OCI-LY1 (cell line): ENCODE results near the gene FBXO8.

ENCODE experiments used
- H2AFZ ChIP-seq: fragments of 200-600 bp; sonication (generic), shearing (Covaris generic); 2 replicates; pipeline ENCODE4 v1.6.0; 2014; ENCODE audit warnings: antibody characterized with exemption, mild to moderate bottlenecking, low read length
- H3F3A ChIP-seq: fragments of 200-600 bp; sonication (generic), shearing (Covaris generic); 2 replicates; pipeline ENCODE4 v1.6.0; 2014; ENCODE audit warnings: mild to moderate bottlenecking, antibody characterized with exemption, low read length, moderate library complexity; ENCODE audit not compliant: insufficient read depth
- H3K27ac ChIP-seq: fragments of 200-600 bp; sonication (generic); 2 replicates; pipeline ENCODE4 v1.5.1; 2014; ENCODE audit warnings: low read length, mixed run types, mild to moderate bottlenecking, low read depth; ENCODE audit not compliant: poor library complexity, severe bottlenecking
- H3K27me3 ChIP-seq: fragments of 200-600 bp; sonication (generic); 2 replicates; pipeline ENCODE4 v1.6.0; 2014; ENCODE audit warnings: antibody characterized with exemption, mild to moderate bottlenecking, low read length, moderate library complexity; ENCODE audit not compliant: insufficient read depth
- H3K36me3 ChIP-seq: fragments of 200-600 bp; sonication (generic); 2 replicates; pipeline ENCODE4 v1.6.1; 2014; ENCODE audit warnings: mild to moderate bottlenecking, antibody characterized with exemption, low read length, moderate library complexity, mixed read lengths; ENCODE audit not compliant: insufficient read depth
- H3K4me1 ChIP-seq: fragments of 200-600 bp; sonication (generic); 2 replicates; pipeline ENCODE4 v1.5.1; 2014; ENCODE audit warnings: mild to moderate bottlenecking, low read length, moderate library complexity; ENCODE audit not compliant: insufficient read depth, severe bottlenecking
- H3K4me2 ChIP-seq: fragments of 200-600 bp; sonication (generic), shearing (Covaris generic); 2 replicates; pipeline ENCODE4 v1.6.1; 2014; ENCODE audit warnings: low read length
- H3K4me3 ChIP-seq: fragments of 200-600 bp; sonication (generic); 2 replicates; pipeline ENCODE4 v1.5.1; 2014; ENCODE audit warnings: low read length, low read depth, mild to moderate bottlenecking, mixed read lengths; ENCODE audit not compliant: poor library complexity, severe bottlenecking
- H3K79me2 ChIP-seq: fragments of 200-600 bp; shearing (Covaris generic); 2 replicates; pipeline ENCODE4 v1.6.1; 2016; ENCODE audit warnings: mixed run types, low read length, mixed read lengths; ENCODE audit not compliant: insufficient read depth
- H3K9ac ChIP-seq: fragments of 200-600 bp; sonication (generic), shearing (Covaris generic); 2 replicates; pipeline ENCODE4 v1.6.1; 2014; ENCODE audit warnings: mild to moderate bottlenecking, low read length, mixed read lengths
- H3K9me2 ChIP-seq: fragments of 200-600 bp; sonication (generic), shearing (Covaris generic); 2 replicates; pipeline ENCODE4 v1.6.1; 2014; ENCODE audit warnings: low read depth, mild to moderate bottlenecking, low read length, mixed read lengths
- H3K9me3 ChIP-seq: fragments of 200-600 bp; shearing (Covaris generic); 2 replicates; pipeline ENCODE4 v1.6.1; 2014; ENCODE audit warnings: low read length, mixed read lengths
- H4K20me1 ChIP-seq: fragments of 200-600 bp; sonication (generic), shearing (Covaris generic); 2 replicates; pipeline ENCODE4 v1.6.0; 2016; ENCODE audit warnings: mild to moderate bottlenecking, low read length; ENCODE audit not compliant: insufficient read depth
- EZH2 ChIP-seq: fragments of 200-600 bp; sonication (generic), shearing (Covaris generic); IDR thresholded peaks from 2 replicates; pipeline ENCODE4 v1.8.0; 2017; ENCODE audit warnings: borderline replicate concordance, mixed run types, mild to moderate bottlenecking, antibody characterized with exemption, low read length, moderate library complexity, mixed read lengths
- TF ChIP-seq, protein P1 (sequence below): fragments of 200-600 bp; sonication (generic), shearing (Covaris generic); IDR thresholded peaks from 2 replicates; pipeline ENCODE4 v1.5.1; 2017; ENCODE audit warnings: mild to moderate bottlenecking, antibody characterized with exemption, low read length, moderate library complexity, mixed read lengths

Gene FBXO8

DNA sequence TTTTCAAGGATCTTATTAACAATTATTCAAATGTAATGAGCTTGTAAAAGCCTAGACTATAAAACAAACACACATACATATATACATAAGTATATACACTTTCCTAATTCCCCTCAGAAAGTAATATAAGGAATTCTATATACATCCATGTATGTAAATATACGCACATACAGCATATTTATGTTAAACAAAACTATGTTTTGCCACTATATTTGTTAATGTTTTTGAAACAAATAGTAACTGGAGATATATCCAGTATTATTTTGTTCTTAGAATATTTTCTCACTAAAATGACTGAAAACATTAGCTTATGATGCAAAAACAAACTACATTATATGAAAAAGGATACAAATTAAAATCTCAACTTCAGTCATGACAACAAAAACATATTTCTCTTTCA lies 85.1 kb downstream of the FBXO8 start:
- Histone ChIP-seq H3K4me3 (no peak overlapping the region), H3K36me3 (no peaks in the 10 kb centered on the region), H3K9me3 (no peaks in the 10 kb centered on the region), H3K79me2 (no peaks in the 10 kb centered on the region), H3K4me2 (no peak overlapping the region), H4K20me1 (no peaks in the 10 kb centered on the region), H3K9ac (no peak overlapping the region), H3K4me1 (no peaks in the 10 kb centered on the region), H3F3A (no peaks in the 10 kb centered on the region), H3K9me2 (no peaks in the 10 kb centered on the region), H3K27me3 (no peaks in the 10 kb centered on the region), H2AFZ (no peak overlapping the region), H3K27ac (no peak overlapping the region)
- no peak for TF ChIP-seq EZH2
- TF ChIP-seq, protein P1, sequence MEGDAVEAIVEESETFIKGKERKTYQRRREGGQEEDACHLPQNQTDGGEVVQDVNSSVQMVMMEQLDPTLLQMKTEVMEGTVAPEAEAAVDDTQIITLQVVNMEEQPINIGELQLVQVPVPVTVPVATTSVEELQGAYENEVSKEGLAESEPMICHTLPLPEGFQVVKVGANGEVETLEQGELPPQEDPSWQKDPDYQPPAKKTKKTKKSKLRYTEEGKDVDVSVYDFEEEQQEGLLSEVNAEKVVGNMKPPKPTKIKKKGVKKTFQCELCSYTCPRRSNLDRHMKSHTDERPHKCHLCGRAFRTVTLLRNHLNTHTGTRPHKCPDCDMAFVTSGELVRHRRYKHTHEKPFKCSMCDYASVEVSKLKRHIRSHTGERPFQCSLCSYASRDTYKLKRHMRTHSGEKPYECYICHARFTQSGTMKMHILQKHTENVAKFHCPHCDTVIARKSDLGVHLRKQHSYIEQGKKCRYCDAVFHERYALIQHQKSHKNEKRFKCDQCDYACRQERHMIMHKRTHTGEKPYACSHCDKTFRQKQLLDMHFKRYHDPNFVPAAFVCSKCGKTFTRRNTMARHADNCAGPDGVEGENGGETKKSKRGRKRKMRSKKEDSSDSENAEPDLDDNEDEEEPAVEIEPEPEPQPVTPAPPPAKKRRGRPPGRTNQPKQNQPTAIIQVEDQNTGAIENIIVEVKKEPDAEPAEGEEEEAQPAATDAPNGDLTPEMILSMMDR, result no peak

DNA sequence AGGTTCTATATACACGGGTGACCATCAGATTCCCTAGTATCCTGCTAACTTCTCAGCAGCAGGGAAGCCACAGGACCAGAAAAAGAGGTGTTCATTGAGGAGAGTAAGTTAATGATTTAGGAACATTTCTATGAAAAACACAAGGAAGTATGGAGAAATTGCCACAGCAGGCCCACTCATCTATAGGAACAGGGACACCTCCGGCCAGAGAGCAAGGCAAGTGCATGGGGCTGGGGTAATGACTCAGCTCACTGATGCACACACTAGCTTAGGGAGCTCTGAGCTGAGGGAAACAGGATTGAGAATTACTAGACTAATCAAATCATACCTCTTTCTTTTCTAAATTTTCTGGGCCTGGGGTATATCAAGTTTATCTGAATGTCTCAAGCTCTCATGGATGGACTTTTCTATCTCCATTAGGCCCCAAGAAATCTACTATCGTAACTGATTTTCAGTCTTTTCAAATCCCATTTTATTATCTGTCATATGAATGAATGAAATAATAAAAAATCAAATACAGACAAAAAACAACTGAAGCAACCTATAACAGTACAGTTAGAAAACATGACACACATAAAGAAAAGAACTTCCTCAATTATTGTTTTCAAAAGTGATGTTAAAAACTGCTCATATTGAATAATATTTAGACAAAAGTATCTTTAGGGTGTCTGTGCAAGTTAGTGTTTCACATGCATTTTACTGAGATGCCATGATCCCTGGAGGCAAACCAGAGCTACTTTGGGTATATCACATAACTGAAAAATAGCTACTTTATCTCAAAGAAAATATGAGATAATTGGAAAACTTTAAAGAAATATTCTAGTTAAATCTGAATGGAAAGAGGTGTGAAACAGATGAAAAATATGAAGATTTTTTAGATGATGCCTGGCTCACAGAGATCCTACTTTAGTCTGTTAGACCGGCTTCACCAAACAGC lies 89.8 kb downstream of the FBXO8 start:
- Histone ChIP-seq H3K4me3 (no peak overlapping the region), H3K36me3 (no peaks in the 10 kb centered on the region), H2AFZ (no peak overlapping the region), H3K27me3 (no peaks in the 10 kb centered on the region), H3K27ac (no peak overlapping the region), H3K4me1 (no peaks in the 10 kb centered on the region), H3K9ac (no peak overlapping the region), H3K79me2 (no peaks in the 10 kb centered on the region), H3K9me3 (no peaks in the 10 kb centered on the region), H3K9me2 (no peaks in the 10 kb centered on the region), H4K20me1 (no peaks in the 10 kb centered on the region), H3K4me2 (no peak overlapping the region), H3F3A (no peaks in the 10 kb centered on the region)
- TF ChIP-seq, protein P1, result no peak
- TF ChIP-seq EZH2, result no peak

- H3K4me1 ChIP-seq, result no peaks in the 10 kb centered on the region
- no peak overlapping the region for H3K4me2 ChIP-seq
- H3K79me2 ChIP-seq, result no peaks in the 10 kb centered on the region
- no peaks in the 10 kb centered on the region for H3K9me3 ChIP-seq
- H3K4me3 ChIP-seq, result no peak overlapping the region
- no peak overlapping the region for H3K9ac ChIP-seq
- H3K36me3 ChIP-seq, result no peaks in the 10 kb centered on the region
- no peaks in the 10 kb centered on the region for H4K20me1 ChIP-seq
- H3K27me3 ChIP-seq, result no peaks in the 10 kb centered on the region
- TF ChIP-seq, protein P1, result no peak
- TF ChIP-seq EZH2, result no peak
- no peak overlapping the region for H2AFZ ChIP-seq
- no peaks in the 10 kb centered on the region for H3K9me2 ChIP-seq
- no peaks in the 10 kb centered on the region for H3F3A ChIP-seq
- no peak overlapping the region for H3K27ac ChIP-seq
Measured at GRCh38 chr4:174192943-174193342, 90.5 kb downstream of the FBXO8 start.
